ENCODE measurements around the gene C4orf36.

C4orf36 gene

GRCh38 chr4:86909546-86910295, 17.5 kb upstream of the C4orf36 start:
- Histone ChIP-seq H3K9me3 (ENCODE audit: severe bottlenecking) (no peaks in the 10 kb centered on the region), H3K27me3 (ENCODE audit: insufficient read depth, low read depth, severe bottlenecking) (no peaks in the 10 kb centered on the region), H3K27ac (no peak overlapping the region), H3K36me3 (no peaks in the 10 kb centered on the region), H3K4me3 (ENCODE audit: low read depth, low read length) (no peak overlapping the region)
- DNase-seq = no peak
- no peak for TF ChIP-seq CTCF (IDR thresholded peaks at IDR 0.05; ENCODE audit: low read depth, low read length)

- no peak overlapping the region for H3K27ac ChIP-seq
- no peak for TF ChIP-seq CTCF (IDR thresholded peaks at IDR 0.05; ENCODE audit: low read depth, low read length)
- H3K4me3 ChIP-seq (ENCODE audit: low read depth, low read length) = no peak overlapping the region
These were observed 16.0 kb upstream of the C4orf36 start for GRCh38 chr4:86908251-86908657.

GRCh38 chr4:86901864-86902263, 9.6 kb upstream of the C4orf36 start:
- no peak for DNase-seq
- H3K9me3 ChIP-seq (ENCODE audit: severe bottlenecking) = peaks cover 5% of the 10 kb centered on the region
- TF ChIP-seq CTCF (IDR thresholded peaks at IDR 0.05; ENCODE audit: low read depth, low read length) = no peak
- H3K27me3 ChIP-seq (ENCODE audit: insufficient read depth, low read depth, severe bottlenecking) = no peaks in the 10 kb centered on the region
- no peaks in the 10 kb centered on the region for H3K36me3 ChIP-seq
- no peak overlapping the region for H3K4me3 ChIP-seq (ENCODE audit: low read depth, low read length)
- H3K27ac ChIP-seq = no peak overlapping the region

More at GRCh38 chr4:86908251-86908657, 16.0 kb upstream of the C4orf36 start:
- Histone ChIP-seq H3K9me3 (ENCODE audit: severe bottlenecking) (no peaks in the 10 kb centered on the region), H3K27me3 (ENCODE audit: insufficient read depth, low read depth, severe bottlenecking) (no peaks in the 10 kb centered on the region), H3K36me3 (no peaks in the 10 kb centered on the region)
- DNase-seq = no peak

GRCh38 chr4:86898562-86898961, 6.3 kb upstream of the C4orf36 start:
- Histone ChIP-seq H3K27me3 (ENCODE audit: insufficient read depth, low read depth, severe bottlenecking) (no peaks in the 10 kb centered on the region), H3K36me3 (no peaks in the 10 kb centered on the region), H3K27ac (no peak overlapping the region), H3K9me3 (ENCODE audit: severe bottlenecking) (peaks cover 5% of the 10 kb centered on the region), H3K4me3 (ENCODE audit: low read depth, low read length) (no peak overlapping the region)
- peak; percentile 29 for DNase-seq
- 0 out of 2 replicates have a peak, but pooled peaks have one; percentile 34 for TF ChIP-seq CTCF (IDR thresholded peaks at IDR 0.05; ENCODE audit: low read depth, low read length)

- no peak for DNase-seq
- Histone ChIP-seq H3K4me3 (ENCODE audit: low read depth, low read length) (no peak overlapping the region), H3K36me3 (no peaks in the 10 kb centered on the region), H3K27ac (no peak overlapping the region), H3K9me3 (ENCODE audit: severe bottlenecking) (peaks cover under 1% of the 10 kb centered on the region), H3K27me3 (ENCODE audit: insufficient read depth, low read depth, severe bottlenecking) (no peaks in the 10 kb centered on the region)
- no peak for TF ChIP-seq CTCF (IDR thresholded peaks at IDR 0.05; ENCODE audit: low read depth, low read length)
These were observed 4.4 kb upstream of the C4orf36 start for GRCh38 chr4:86896596-86896995.
